GM23248 (cell line): ENCODE data around the gene HMCN1.

ENCODE experiments used
- EZH2 ChIP-seq: fragments of 200-600 bp; sonication (generic); IDR thresholded peaks from 2 replicates; pipeline ENCODE4 v1.6.1; 2018; ENCODE audit warnings: antibody characterized with exemption, mild to moderate bottlenecking; ENCODE audit not compliant: insufficient read depth, poor library complexity, severe bottlenecking
- EZH2phosphoT487 ChIP-seq: fragments of 200-600 bp; sonication (generic); IDR thresholded peaks from 2 replicates; pipeline ENCODE4 v1.6.1; 2018; ENCODE audit warnings: antibody characterized with exemption, moderate library complexity, mild to moderate bottlenecking, low read depth; ENCODE audit not compliant: insufficient read depth

DNA sequence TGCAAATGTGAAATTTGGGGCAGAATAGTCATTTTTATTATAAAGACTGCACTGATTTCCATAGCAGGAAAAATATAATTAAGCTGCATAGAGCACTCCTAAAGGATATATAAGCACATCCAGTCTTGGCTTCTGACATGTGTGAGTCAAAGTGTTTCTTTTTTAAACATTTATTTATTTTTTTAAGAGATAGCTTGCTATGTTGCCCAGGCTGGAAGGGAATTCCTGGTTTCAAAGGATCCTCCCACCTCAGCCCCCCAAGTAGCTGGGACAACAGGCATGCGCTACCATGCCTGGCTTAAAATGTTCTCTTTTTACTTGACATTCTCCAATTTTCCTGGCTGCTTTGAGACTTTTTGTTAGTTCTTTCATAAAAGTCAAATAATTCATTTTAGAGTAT, 126.1 kb downstream of the HMCN1 start:
- TF ChIP-seq EZH2phosphoT487: no peak
- TF ChIP-seq EZH2: no peak
